ELF-1 (cell line): ENCODE measurements around the gene KIAA0513.

Experiments
- DNase-seq: peaks from one replicate; pipeline ENCODE4 v3.0.0-alpha.2; 2016; ENCODE audit warnings: low read depth, low spot score

The KIAA0513 gene

GRCh38 chr16:85134076-85134788 is 106.6 kb downstream of the KIAA0513 start:
- no peak for DNase-seq

GRCh38 chr16:85134789-85135142 is 107.2 kb downstream of the KIAA0513 start:
- DNase-seq = no peak

- DNase-seq = peak; percentile 54
Measured at GRCh38 chr16:85136213-85136701, 108.7 kb downstream of the KIAA0513 start.

- DNase-seq = peak; percentile 81
Measured at GRCh38 chr16:85136702-85137322, 109.2 kb downstream of the KIAA0513 start.

- peak; percentile 80 for DNase-seq
Measured at GRCh38 chr16:85137323-85138072, 109.9 kb downstream of the KIAA0513 start.

GRCh38 chr16:85138073-85138824 is 110.7 kb downstream of the KIAA0513 start:
- no peak for DNase-seq

- no peak for DNase-seq
Measured at GRCh38 chr16:85138825-85139627, 111.4 kb downstream of the KIAA0513 start.

- DNase-seq = no peak
Measured at GRCh38 chr16:85139881-85140339, 112.3 kb downstream of the KIAA0513 start.

GRCh38 chr16:85140455-85141012 is 112.9 kb downstream of the KIAA0513 start:
- DNase-seq = no peak

GRCh38 chr16:85141491-85142128 is 114.0 kb downstream of the KIAA0513 start:
- peak; percentile 67 for DNase-seq

- DNase-seq = no peak
Measured at GRCh38 chr16:85142129-85142513, 114.5 kb downstream of the KIAA0513 start.

GRCh38 chr16:85142771-85143211 is 115.2 kb downstream of the KIAA0513 start:
- DNase-seq = no peak
